GM12891 (cell line): ENCODE measurements around the gene CA10.

Experiments used
- POLR2AphosphoS5 ChIP-seq: IDR thresholded peaks from 2 replicates; pipeline ENCODE4 v1.6.1; 2011; ENCODE audit warnings: low read depth, low read length, control low read depth
- POU2F2 ChIP-seq: IDR thresholded peaks from 2 replicates; pipeline ENCODE4 v1.6.1; 2011; ENCODE audit warnings: low read depth, mild to moderate bottlenecking, control low read depth, low read length, moderate library complexity

DNA sequence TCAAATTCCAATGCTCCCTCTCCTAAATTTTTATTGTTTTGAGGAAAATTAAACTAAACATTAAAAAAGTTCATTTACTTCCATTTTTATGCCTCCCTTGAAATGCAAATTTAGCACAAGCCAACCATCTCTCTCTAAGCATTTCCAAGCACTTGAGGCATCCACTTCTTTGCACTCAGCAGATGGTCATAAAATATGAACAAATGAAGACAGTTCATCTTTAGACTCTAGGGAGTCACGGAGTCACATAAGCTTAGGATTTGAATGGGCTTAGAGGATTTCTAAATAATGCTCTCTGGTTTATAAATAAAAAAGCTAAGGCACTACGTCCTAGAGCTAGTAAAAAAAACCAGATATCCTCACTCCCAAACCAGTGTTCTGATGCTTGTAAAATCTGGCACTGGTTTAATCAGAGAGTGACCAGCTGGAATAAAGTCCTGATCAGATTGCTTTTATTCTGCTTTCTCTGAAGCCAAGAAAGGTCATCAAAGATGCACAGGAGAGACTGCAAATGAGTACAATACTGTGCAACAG lies 204.2 kb downstream of the CA10 start:
- TF ChIP-seq POLR2AphosphoS5 (no peak), POU2F2 (no peak)
